ENCODE results near the gene DGAT2.

Gene DGAT2

GRCh38 chr11:75802913-75803820, 34.6 kb downstream of the DGAT2 start:
- DNase-seq, result peak; percentile 65

GRCh38 chr11:75809111-75809510, 40.5 kb downstream of the DGAT2 start:
- DNase-seq, result no peak

GRCh38 chr11:75809991-75810390, 41.4 kb downstream of the DGAT2 start:
- no peak for DNase-seq

- no peak for DNase-seq
Measured at GRCh38 chr11:75810637-75811390, 42.2 kb downstream of the DGAT2 start.

- no peak for DNase-seq
Measured at GRCh38 chr11:75811485-75811884, 42.9 kb downstream of the DGAT2 start.

- DNase-seq, result no peak
Measured at GRCh38 chr11:75812542-75813040, 44.0 kb downstream of the DGAT2 start.

GRCh38 chr11:75813124-75813523, 44.5 kb downstream of the DGAT2 start:
- no peak for DNase-seq

- no peak for DNase-seq
Measured at GRCh38 chr11:75813622-75814039, 45.1 kb downstream of the DGAT2 start.

- DNase-seq, result no peak
Measured at GRCh38 chr11:75814363-75814676, 45.7 kb downstream of the DGAT2 start.

GRCh38 chr11:75814677-75815344, 46.2 kb downstream of the DGAT2 start, which contains the start of gene UVRAG:
UVRAG (plus strand) TSS chr11:75815210; CDS start chr11:75815408, 198 bp downstream.
- peak; percentile 94 for DNase-seq

- peak; percentile 30 for DNase-seq
Measured at GRCh38 chr11:75815345-75816168, 47.0 kb downstream of the DGAT2 start.

- no peak for DNase-seq
Measured at GRCh38 chr11:75816561-75817239, 48.1 kb downstream of the DGAT2 start.

GRCh38 chr11:75820645-75821044, 52.1 kb downstream of the DGAT2 start:
- DNase-seq, result no peak

GRCh38 chr11:75821202-75821601, 52.6 kb downstream of the DGAT2 start:
- DNase-seq, result no peak

- no peak for DNase-seq
Measured at GRCh38 chr11:75822541-75822940, 54.0 kb downstream of the DGAT2 start.

- DNase-seq, result no peak
Measured at GRCh38 chr11:75823415-75823814, 54.8 kb downstream of the DGAT2 start.

- DNase-seq, result no peak
Measured at GRCh38 chr11:75823946-75824345, 55.4 kb downstream of the DGAT2 start.

- no peak for DNase-seq
Measured at GRCh38 chr11:75826461-75827230, 58.1 kb downstream of the DGAT2 start.

GRCh38 chr11:75827562-75827961, 59.0 kb downstream of the DGAT2 start:
- DNase-seq, result no peak

- DNase-seq, result no peak
Measured at GRCh38 chr11:75831915-75832502, 63.4 kb downstream of the DGAT2 start.

- DNase-seq, result no peak
Measured at GRCh38 chr11:75834728-75835127, 66.2 kb downstream of the DGAT2 start.
